MG63 (cell line): ENCODE results near the gene EML2. TPM values are rescaled to one million over a fixed set of nuclear protein-coding genes. Genes with fewer than 3 reads are reported as not detected.
"Not testable (repeated sequence)": the region's sequence is repeated elsewhere in the genome, so short reads cannot be mapped to it uniquely, and the experiment has no call there.

Experiments
- DNase-seq: peaks from one replicate; pipeline ENCODE4 v3.0.0-alpha.2; 2020
- H3K27me3 ChIP-seq: fragments of 250-450 bp; sonication (Bioruptor Pico); 2 replicates; pipeline ENCODE4 v1.5.1; 2020; ENCODE audit warnings: mild to moderate bottlenecking, moderate library complexity
- H3K36me3 ChIP-seq: fragments of 250-450 bp; sonication (Bioruptor Pico); 2 replicates; pipeline ENCODE4 v1.5.1; 2020; ENCODE audit warnings: mild to moderate bottlenecking, moderate library complexity
- H3K4me3 ChIP-seq: fragments of 250-450 bp; sonication (Bioruptor Pico); 2 replicates; pipeline ENCODE4 v1.5.1; 2020; ENCODE audit warnings: mild to moderate bottlenecking, moderate library complexity
- H3K9me3 ChIP-seq: fragments of 250-450 bp; sonication (Bioruptor Pico); 2 replicates; pipeline ENCODE4 v1.5.1; 2020; ENCODE audit warnings: mild to moderate bottlenecking, moderate library complexity
- total RNA-seq: library from RNA; depleted of rRNA; stranded (reverse); fragments of >200 nt; shearing (Covaris generic); gene quantifications from 2 replicates; pipeline ENCODE4 v1.2.3, GENCODE V29; 2014; ENCODE audit warnings: low replicate concordance

The EML2 gene
- total RNA-seq, 1 experiment from 2014 or later, result 22.0 TPM

- Histone ChIP-seq H3K4me3 (no peak overlapping the region), H3K36me3 (peaks cover 5% of the 10 kb centered on the region), H3K9me3 (no peaks in the 10 kb centered on the region), H3K27me3 (no peaks in the 10 kb centered on the region)
- no peak for DNase-seq
These were observed 2.9 kb downstream of the EML2 start for GRCh38 chr19:45636275-45636674.

- peak; percentile 99 for DNase-seq
- Histone ChIP-seq H3K4me3 (no peak overlapping the region), H3K27me3 (no peaks in the 10 kb centered on the region), H3K36me3 (peaks cover 24% of the 10 kb centered on the region), H3K9me3 (no peaks in the 10 kb centered on the region)
These were observed 6.6 kb downstream of the EML2 start for GRCh38 chr19:45632468-45633196.

GRCh38 chr19:45630463-45630862, 8.7 kb downstream of the EML2 start:
- H3K9me3 ChIP-seq, result no peaks in the 10 kb centered on the region
- H3K4me3 ChIP-seq, result no peak overlapping the region
- no peaks in the 10 kb centered on the region for H3K27me3 ChIP-seq
- peak; percentile 84 for DNase-seq
- peaks cover 31% of the 10 kb centered on the region for H3K36me3 ChIP-seq

- no peaks in the 10 kb centered on the region for H3K27me3 ChIP-seq
- H3K36me3 ChIP-seq, result peaks cover 34% of the 10 kb centered on the region
- no peak for DNase-seq
- no peak overlapping the region for H3K4me3 ChIP-seq
- no peaks in the 10 kb centered on the region for H3K9me3 ChIP-seq
These were observed 9.5 kb downstream of the EML2 start for GRCh38 chr19:45629704-45630103.

GRCh38 chr19:45628219-45628618, 11.0 kb downstream of the EML2 start:
- peaks cover 44% of the 10 kb centered on the region for H3K36me3 ChIP-seq
- not testable (repeated sequence) for H3K4me3 ChIP-seq, DNase-seq, H3K9me3 ChIP-seq, H3K27me3 ChIP-seq

GRCh38 chr19:45623984-45624383, 15.2 kb downstream of the EML2 start:
- Histone ChIP-seq H3K4me3 (no peak overlapping the region), H3K27me3 (no peaks in the 10 kb centered on the region), H3K36me3 (peaks cover 55% of the 10 kb centered on the region), H3K9me3 (no peaks in the 10 kb centered on the region)
- DNase-seq, result no peak

- H3K36me3 ChIP-seq, result peaks cover 43% of the 10 kb centered on the region
- no peak for DNase-seq
- H3K9me3 ChIP-seq, result no peaks in the 10 kb centered on the region
- no peaks in the 10 kb centered on the region for H3K27me3 ChIP-seq
- no peak overlapping the region for H3K4me3 ChIP-seq
These were observed 17.2 kb downstream of the EML2 start for GRCh38 chr19:45621976-45622503.

GRCh38 chr19:45621389-45621788, 17.8 kb downstream of the EML2 start:
- Histone ChIP-seq H3K27me3 (no peaks in the 10 kb centered on the region), H3K9me3 (no peaks in the 10 kb centered on the region), H3K4me3 (no peak overlapping the region), H3K36me3 (peaks cover 47% of the 10 kb centered on the region)
- no peak for DNase-seq

GRCh38 chr19:45616704-45617017, 22.5 kb downstream of the EML2 start:
- no peak for DNase-seq
- Histone ChIP-seq H3K27me3 (no peaks in the 10 kb centered on the region), H3K36me3 (peaks cover 56% of the 10 kb centered on the region), H3K9me3 (no peaks in the 10 kb centered on the region), H3K4me3 (no peak overlapping the region)

- peak; percentile 62 for DNase-seq
- Histone ChIP-seq H3K27me3 (no peaks in the 10 kb centered on the region), H3K4me3 (no peak overlapping the region), H3K36me3 (peaks cover 60% of the 10 kb centered on the region), H3K9me3 (no peaks in the 10 kb centered on the region)
These were observed 23.1 kb downstream of the EML2 start for GRCh38 chr19:45615795-45616703.

- H3K9me3 ChIP-seq, result not testable (repeated sequence)
- peaks cover 62% of the 10 kb centered on the region for H3K36me3 ChIP-seq
These were observed 24.1 kb downstream of the EML2 start for GRCh38 chr19:45615056-45615455.

GRCh38 chr19:45613926-45614725, 25.1 kb downstream of the EML2 start:
- no peaks in the 10 kb centered on the region for H3K9me3 ChIP-seq
- no peaks in the 10 kb centered on the region for H3K27me3 ChIP-seq
- peaks cover 60% of the 10 kb centered on the region for H3K36me3 ChIP-seq
- H3K4me3 ChIP-seq, result no peak overlapping the region
- peak; percentile 77 for DNase-seq

More at GRCh38 chr19:45615056-45615455, 24.1 kb downstream of the EML2 start:
- not testable (repeated sequence) for H3K27me3 ChIP-seq, DNase-seq, H3K4me3 ChIP-seq

GRCh38 chr19:45608948-45609347, 30.2 kb downstream of the EML2 start:
- H3K4me3 ChIP-seq, result no peak overlapping the region
- no peaks in the 10 kb centered on the region for H3K9me3 ChIP-seq
- no peak for DNase-seq
- H3K36me3 ChIP-seq, result peaks cover 44% of the 10 kb centered on the region
- no peaks in the 10 kb centered on the region for H3K27me3 ChIP-seq

- peak overlapping the region; percentile 29 for H3K4me3 ChIP-seq
- peaks cover 29% of the 10 kb centered on the region for H3K36me3 ChIP-seq
- no peaks in the 10 kb centered on the region for H3K27me3 ChIP-seq
- H3K9me3 ChIP-seq, result no peaks in the 10 kb centered on the region
- DNase-seq, result peak; percentile 74
These were observed 31.8 kb downstream of the EML2 start for GRCh38 chr19:45607071-45608029.

GRCh38 chr19:45601524-45602374, 37.4 kb downstream of the EML2 start, which contains the start of gene GPR4:
Gene GPR4, minus strand, starts transcription at chr19:45602212. Its CDS starts 10,346 bp downstream, at chr19:45591866.
- Histone ChIP-seq H3K4me3 (no peak within 1 kb of the TSS), H3K36me3 (no peaks in the 10 kb centered on the region), H3K9me3 (no peaks in the 10 kb centered on the region), H3K27me3 (peaks cover 21% of the 10 kb centered on the region)
- no peak for DNase-seq
